ENCODE measurements around the gene DACH2. TPM values are rescaled to one million over a fixed set of nuclear protein-coding genes. Genes with fewer than 3 reads are reported as not detected.

Gene DACH2
- total and polyA plus RNA-seq, 4 donors = 0.23 TPM; not detected in 3

GRCh38 chrX:86806786-86807185 is 658.5 kb downstream of the DACH2 start:
- H3K9ac ChIP-seq (ENCODE audit: low read depth in 1 of 2, low read length in 2 of 2) = no peak overlapping the region
- H3K27me3 ChIP-seq (ENCODE audit: control insufficient read depth in 4 of 4, insufficient read depth in 4 of 4, low read length in 3 of 4) = no peaks in the 10 kb centered on the region
- peaks cover 0 to 2% (median 0%) of the 10 kb centered on the region in 4 donors for H3K9me3 ChIP-seq (ENCODE audit: control insufficient read depth in 4 of 4, low read length in 3 of 4)
- H3K36me3 ChIP-seq (ENCODE audit: control insufficient read depth in 4 of 4, insufficient read depth in 3 of 4, low read depth in 1 of 4, low read length in 3 of 4) = no peaks in the 10 kb centered on the region
- no peak overlapping the region for H3K4me3 ChIP-seq (ENCODE audit: low read depth in 1 of 3, low read length in 3 of 3)
- H3K4me1 ChIP-seq (ENCODE audit: control insufficient read depth in 4 of 4, insufficient read depth in 4 of 4, low read length in 3 of 4) = no peaks in the 10 kb centered on the region
- no peak overlapping the region for H3K27ac ChIP-seq (ENCODE audit: low read depth in 1 of 2, low read length in 2 of 2)
- TF ChIP-seq RAD21 (IDR thresholded peaks at IDR 0.05) (peak; percentile 52 to 79), CTCF (IDR thresholded peaks at IDR 0.05; ENCODE audit: low read depth, low read length, missing input control) (peak; percentile 41), FOXA1 (IDR thresholded peaks at IDR 0.05) (no peak)
- DNase-seq (ENCODE audit: low spot score) = no peak
- WGBS = 25% methylated on average over 2 of the region's 2 CpGs

- H3K36me3 ChIP-seq (ENCODE audit: control insufficient read depth in 4 of 4, insufficient read depth in 3 of 4, low read depth in 1 of 4, low read length in 3 of 4) = no peaks in the 10 kb centered on the region
- H3K4me3 ChIP-seq (ENCODE audit: low read depth in 1 of 3, low read length in 3 of 3) = no peak overlapping the region
- no peaks in the 10 kb centered on the region for H3K4me1 ChIP-seq (ENCODE audit: control insufficient read depth in 4 of 4, insufficient read depth in 4 of 4, low read length in 3 of 4)
- no peak overlapping the region for H3K27ac ChIP-seq (ENCODE audit: low read depth in 1 of 2, low read length in 2 of 2)
- H3K9me3 ChIP-seq (ENCODE audit: control insufficient read depth in 4 of 4, low read length in 3 of 4) = peaks cover 0 to 2% (median 0%) of the 10 kb centered on the region in 4 donors
- WGBS = 18% methylated on average over 2 of the region's 2 CpGs
- TF ChIP-seq CTCF (IDR thresholded peaks at IDR 0.05; ENCODE audit: low read depth, low read length, missing input control) (no peak), NR2F2 (IDR thresholded peaks at IDR 0.05) (no peak), SP1 (IDR thresholded peaks at IDR 0.05) (no peak), EGR1 (IDR thresholded peaks at IDR 0.05; ENCODE audit: low read depth in 2 of 2) (no peak)
- H3K9ac ChIP-seq (ENCODE audit: low read depth in 1 of 2, low read length in 2 of 2) = no peak overlapping the region
- peaks cover 0 to 2% (median 0%) of the 10 kb centered on the region in 4 donors for H3K27me3 ChIP-seq (ENCODE audit: control insufficient read depth in 4 of 4, insufficient read depth in 4 of 4, low read length in 3 of 4)
- no peak for DNase-seq (ENCODE audit: low spot score)
These were observed 661.4 kb downstream of the DACH2 start for GRCh38 chrX:86809651-86810050.

DNA sequence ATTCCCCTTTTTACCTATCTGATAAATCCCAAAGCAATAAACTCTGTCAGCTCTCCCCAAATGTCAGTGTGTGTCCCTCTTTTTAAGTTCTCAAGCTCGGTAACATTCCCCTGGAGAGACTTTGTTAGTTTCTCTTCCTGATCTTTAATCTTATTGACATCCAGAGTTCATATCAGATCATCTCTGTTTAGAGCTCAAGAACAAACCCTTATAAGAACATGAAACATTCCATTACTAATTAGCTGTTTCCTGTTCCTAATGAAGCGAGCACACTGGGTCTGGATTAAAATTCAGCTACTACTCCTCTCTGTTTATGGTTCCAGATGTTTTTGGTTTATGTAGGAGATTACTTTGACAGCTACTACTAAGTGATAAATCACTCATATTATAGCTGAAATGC is 681.5 kb downstream of the DACH2 start:
- Histone ChIP-seq H3K9ac (ENCODE audit: low read depth in 1 of 2, low read length in 2 of 2) (no peak overlapping the region), H3K27me3 (ENCODE audit: control insufficient read depth in 4 of 4, insufficient read depth in 4 of 4, low read length in 3 of 4) (no peaks in the 10 kb centered on the region), H3K4me1 (ENCODE audit: control insufficient read depth in 4 of 4, insufficient read depth in 4 of 4, low read length in 3 of 4) (no peaks in the 10 kb centered on the region), H3K27ac (ENCODE audit: low read depth in 1 of 2, low read length in 2 of 2) (no peak overlapping the region), H3K4me3 (ENCODE audit: low read depth in 1 of 3, low read length in 3 of 3) (no peak overlapping the region), H3K36me3 (ENCODE audit: control insufficient read depth in 4 of 4, insufficient read depth in 3 of 4, low read depth in 1 of 4, low read length in 3 of 4) (no peaks in the 10 kb centered on the region), H3K9me3 (ENCODE audit: control insufficient read depth in 4 of 4, low read length in 3 of 4) (no peaks in the 10 kb centered on the region)
- TF ChIP-seq YY1 (IDR thresholded peaks at IDR 0.05) (no peak), CTCF (IDR thresholded peaks at IDR 0.05; ENCODE audit: low read depth, low read length, missing input control) (no peak), NR2F2 (IDR thresholded peaks at IDR 0.05) (no peak), RAD21 (IDR thresholded peaks at IDR 0.05) (no peak)
- TF ChIP-seq, protein P1, sequence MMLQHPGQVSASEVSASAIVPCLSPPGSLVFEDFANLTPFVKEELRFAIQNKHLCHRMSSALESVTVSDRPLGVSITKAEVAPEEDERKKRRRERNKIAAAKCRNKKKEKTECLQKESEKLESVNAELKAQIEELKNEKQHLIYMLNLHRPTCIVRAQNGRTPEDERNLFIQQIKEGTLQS (IDR thresholded peaks at IDR 0.05) = no peak
- 29% methylated on average over 2 of the region's 2 CpGs for WGBS
- DNase-seq (ENCODE audit: low spot score) = no peak
